ENCODE data around the gene WDR7. TPM values are rescaled to one million over a fixed set of nuclear protein-coding genes. Genes with fewer than 3 reads are reported as not detected.

The WDR7 gene
- total and polyA plus RNA-seq, 10 of the 15 experiments (the other 5 are each of a cell fraction or from before 2014, with no cell fraction given): 2.8 to 16.5 (median 11.7) TPM

GRCh38 chr18:57027190-57027708 is 376.1 kb downstream of the WDR7 start:
- FAIRE-seq: no peak

GRCh38 chr18:57029761-57030160 is 378.6 kb downstream of the WDR7 start:
- Histone ChIP-seq H3K36me3 (ENCODE audit: control insufficient read depth in 2 of 2, insufficient read depth in 2 of 2, low read length in 1 of 2) (no peaks in the 10 kb centered on the region; a peak in 3 of 4 replicates), H2AFZ (ENCODE audit: control insufficient read depth, low read depth, low read length) (no peak overlapping the region), H4K20me1 (ENCODE audit: control insufficient read depth, insufficient read depth) (no peaks in the 10 kb centered on the region), H3K27ac (ENCODE audit: control insufficient read depth, insufficient read depth) (no peak overlapping the region), H3K79me2 (ENCODE audit: control insufficient read depth, insufficient read depth, low read length) (no peaks in the 10 kb centered on the region), H3K4me2 (ENCODE audit: control insufficient read depth, insufficient read depth) (no peak overlapping the region), H3K4me1 (ENCODE audit: control insufficient read depth, insufficient read depth, low read length) (no peaks in the 10 kb centered on the region), H3K9ac (ENCODE audit: control insufficient read depth, insufficient read depth, low read length) (no peak overlapping the region), H3K27me3 (replicated peaks in 1 of 2; ENCODE audit: control insufficient read depth in 2 of 2, insufficient read depth in 2 of 2, low read length in 1 of 2) (no peaks in the 10 kb centered on the region), H3K4me3 (no peak overlapping the region), H3K9me3 (replicated peaks; ENCODE audit: control insufficient read depth, insufficient read depth, low read length) (no peaks in the 10 kb centered on the region)
- TF ChIP-seq CTCF (IDR thresholded peaks at IDR 0.05 in 2 of 3, conservative IDR thresholded peaks at IDR 0.05 in 1 of 3; ENCODE audit: control insufficient read depth in 2 of 3, extremely low read depth in 1 of 3, insufficient read depth in 1 of 3, low read depth in 3 of 3, low read length in 3 of 3) (0 out of 6 replicates have a peak, but pooled peaks of 1 of the 3 experiments have one; percentile 5), RELB (IDR thresholded peaks at IDR 0.05; ENCODE audit: low read depth) (no peak), BCLAF1 (IDR thresholded peaks at IDR 0.05) (no peak), RAD21 (IDR thresholded peaks at IDR 0.05; ENCODE audit: insufficient read depth, low read depth, low read length) (0 out of 2 replicates have a peak, but pooled peaks have one; percentile 12), CREB1 (IDR thresholded peaks at IDR 0.05; ENCODE audit: low read depth) (no peak)
- no peak for FAIRE-seq
- ATAC-seq: no peak
- ChIA-PET RAD21 (ENCODE audit: unreplicated experiment) (no interaction called here), POLR2A (no interaction called here), CTCF (interaction anchor here (0.8 kb wide), 1 partner anchor 161 kb away, joined by 3 read pairs; no protein-coding TSS in a partner anchor), SMC1A (ENCODE audit: uncharacterized antibody, unreplicated experiment) (interaction anchor here (1.4 to 3.0 kb wide), 2 partner anchors 47 to 160 kb away, joined by 3 to 11 read pairs; no protein-coding TSS in a partner anchor)
- intact Hi-C loops (cut with micrococcal nuclease; ENCODE audit: unreplicated experiment) (no loop called here), in situ Hi-C loops (cut with MboI) (no loop called here)
- 96% methylated on average over 5 of the region's 5 CpGs for WGBS (ENCODE audit: insufficient coverage, insufficient replicate concordance, low lambda C conversion rate, missing lambda C conversion rate)
- no TSS peak for BruUV-seq (replicated peaks)
- DNase-seq (ENCODE audit: low read depth, low spot score): no peak

More at GRCh38 chr18:57027190-57027708, 376.1 kb downstream of the WDR7 start:
- Histone ChIP-seq H3K4me3 (no peak overlapping the region), H3K36me3 (ENCODE audit: control insufficient read depth in 2 of 2, insufficient read depth in 2 of 2, low read length in 1 of 2) (no peaks in the 10 kb centered on the region; a peak in 3 of 4 replicates), H3K9me3 (replicated peaks; ENCODE audit: control insufficient read depth, insufficient read depth, low read length) (no peaks in the 10 kb centered on the region), H3K9ac (ENCODE audit: control insufficient read depth, insufficient read depth, low read length) (no peak overlapping the region), H3K27me3 (replicated peaks in 1 of 2; ENCODE audit: control insufficient read depth in 2 of 2, insufficient read depth in 2 of 2, low read length in 1 of 2) (no peaks in the 10 kb centered on the region), H2AFZ (ENCODE audit: control insufficient read depth, low read depth, low read length) (no peak overlapping the region), H4K20me1 (ENCODE audit: control insufficient read depth, insufficient read depth) (no peaks in the 10 kb centered on the region), H3K4me1 (ENCODE audit: control insufficient read depth, insufficient read depth, low read length) (no peaks in the 10 kb centered on the region), H3K4me2 (ENCODE audit: control insufficient read depth, insufficient read depth) (no peak overlapping the region), H3K79me2 (ENCODE audit: control insufficient read depth, insufficient read depth, low read length) (no peaks in the 10 kb centered on the region), H3K27ac (ENCODE audit: control insufficient read depth, insufficient read depth) (no peak overlapping the region)
- ATAC-seq (no peak), DNase-seq (ENCODE audit: low read depth, low spot score) (no peak)
- POLR2A ChIA-PET: no interaction called here
- intact Hi-C loops (cut with micrococcal nuclease; ENCODE audit: unreplicated experiment) (no loop called here), in situ Hi-C loops (cut with MboI) (no loop called here)
- RAD21 ChIA-PET (ENCODE audit: unreplicated experiment): interaction anchor here (0.9 kb wide), 1 partner anchor 25 kb away, joined by 4 read pairs; no protein-coding TSS in a partner anchor
- TF ChIP-seq USF2 (IDR thresholded peaks at IDR 0.05; ENCODE audit: borderline replicate concordance, low read depth, low read length): no peak
- SMC1A ChIA-PET (ENCODE audit: uncharacterized antibody, unreplicated experiment): interaction anchor here (1.0 to 3.0 kb wide), 4 partner anchors 10 to 158 kb away, joined by 3 to 11 read pairs (median 4); no protein-coding TSS in a partner anchor
- BruUV-seq (replicated peaks): no TSS peak
- 94% methylated on average over 15 of the region's 15 CpGs for WGBS (ENCODE audit: insufficient coverage, insufficient replicate concordance, low lambda C conversion rate, missing lambda C conversion rate)
- CTCF ChIA-PET: interaction anchor here (2.2 kb wide), 1 partner anchor 158 kb away, joined by 7 read pairs; no protein-coding TSS in a partner anchor
